Epithelial cell of esophagus (primary cell): ENCODE results near the gene SMURF2.

Source experiments
- DNase-seq: peaks from one replicate; pipeline ENCODE4 v3.0.0; 2010; ENCODE audit warnings: low read depth
- H3K4me3 ChIP-seq: 2 replicates; pipeline ENCODE4 v1.5.1; 2011; ENCODE audit warnings: mild to moderate bottlenecking, low read length, control low read depth
- CTCF ChIP-seq: IDR thresholded peaks from 2 replicates; pipeline ENCODE4 v1.5.1; 2011; ENCODE audit warnings: low read depth, mild to moderate bottlenecking, low read length, control low read depth, inconsistent platforms; ENCODE audit not compliant: insufficient read depth; ENCODE audit errors: missing control alignments

The SMURF2 gene

GRCh38 chr17:64603987-64604386 lies 58.1 kb downstream of the SMURF2 start:
- no peak for TF ChIP-seq CTCF
- DNase-seq, result no peak
- H3K4me3 ChIP-seq, result no peak overlapping the region

- no peak overlapping the region for H3K4me3 ChIP-seq
- no peak for TF ChIP-seq CTCF
- DNase-seq, result no peak
Measured at GRCh38 chr17:64599827-64600226, 62.3 kb downstream of the SMURF2 start.

- no peak for TF ChIP-seq CTCF
- H3K4me3 ChIP-seq, result no peak overlapping the region
- DNase-seq, result no peak
Measured at GRCh38 chr17:64599187-64599676, 62.9 kb downstream of the SMURF2 start.

- no peak overlapping the region for H3K4me3 ChIP-seq
- no peak for TF ChIP-seq CTCF
- no peak for DNase-seq
Measured at GRCh38 chr17:64598672-64599071, 63.4 kb downstream of the SMURF2 start.

- DNase-seq, result no peak
- no peak for TF ChIP-seq CTCF
- no peak overlapping the region for H3K4me3 ChIP-seq
Measured at GRCh38 chr17:64596988-64597387, 65.1 kb downstream of the SMURF2 start.

- no peak for DNase-seq
- H3K4me3 ChIP-seq, result no peak overlapping the region
- no peak for TF ChIP-seq CTCF
Measured at GRCh38 chr17:64596439-64596838, 65.7 kb downstream of the SMURF2 start.

GRCh38 chr17:64591944-64592343 lies 70.2 kb downstream of the SMURF2 start:
- H3K4me3 ChIP-seq, result no peak overlapping the region
- no peak for TF ChIP-seq CTCF
- DNase-seq, result no peak
